Fibroblast of mammary gland (primary cell): ENCODE data around the gene NME9.

Experiments used
- DNase-seq: peaks from one replicate; pipeline ENCODE4 v3.0.0-alpha.2; 2010; ENCODE audit warnings: low read depth
- H3K4me3 ChIP-seq: 2 replicates; pipeline ENCODE4 v1.5.1; 2011; ENCODE audit warnings: low read depth, mild to moderate bottlenecking, low read length, moderate library complexity; ENCODE audit not compliant: control insufficient read depth
- CTCF ChIP-seq: conservative IDR thresholded peaks from 2 replicates; pipeline ENCODE4 v1.5.1; 2011; ENCODE audit warnings: low read depth, low read length, inconsistent platforms; ENCODE audit not compliant: control insufficient read depth, insufficient read depth

NME9 gene

GRCh38 chr3:138355071-138355470, 25.4 kb upstream of the NME9 start:
- no peak overlapping the region for H3K4me3 ChIP-seq
- no peak for TF ChIP-seq CTCF
- no peak for DNase-seq

GRCh38 chr3:138354376-138354775, 24.7 kb upstream of the NME9 start:
- no peak overlapping the region for H3K4me3 ChIP-seq
- no peak for TF ChIP-seq CTCF
- no peak for DNase-seq

- no peak for TF ChIP-seq CTCF
- no peak for DNase-seq
- H3K4me3 ChIP-seq, result no peak overlapping the region
Measured at GRCh38 chr3:138351916-138352550, 22.4 kb upstream of the NME9 start.

GRCh38 chr3:138351151-138351550, 21.5 kb upstream of the NME9 start:
- no peak overlapping the region for H3K4me3 ChIP-seq
- no peak for TF ChIP-seq CTCF
- no peak for DNase-seq

GRCh38 chr3:138349926-138350665, 20.4 kb upstream of the NME9 start:
- DNase-seq, result peak; percentile 45
- no peak for TF ChIP-seq CTCF
- H3K4me3 ChIP-seq, result peak overlapping the region; percentile 72

GRCh38 chr3:138348754-138349739, 19.4 kb upstream of the NME9 start:
- peak; percentile 33 for DNase-seq
- peak overlapping the region; percentile 72 for H3K4me3 ChIP-seq
- no peak for TF ChIP-seq CTCF
